Right atrium auricular region (tissue), 2 donors: Measurements from ENCODE around the gene SUGCT. TPM values are rescaled to one million over a fixed set of nuclear protein-coding genes. Genes with fewer than 3 reads are reported as not detected.
A peak's percentile ranks its signal among the peaks of the same experiment; 100 is the strongest.

Experiments
- DNase-seq: peaks from one replicate; pipeline ENCODE4 v3.0.0-alpha.2; 2019; ENCODE audit warnings: low spot score
- H3K27ac ChIP-seq, 2 donors: fragments of 200-600 bp; sonication (generic); 1 replicate in 1 of 2; 2 replicates in 1 of 2; pipeline ENCODE4 v1.5.1; 2016 to 2019
- H3K27me3 ChIP-seq, 2 donors: fragments of 200-600 bp; sonication (generic); one replicate each; pipeline versions ENCODE4 v1.5.1 to v1.6.0; 2017 to 2019
- H3K36me3 ChIP-seq: fragments of 200-600 bp; sonication (generic); one replicate; pipeline ENCODE4 v1.5.1; 2016
- H3K4me1 ChIP-seq, 2 donors: fragments of 200-600 bp; sonication (generic); one replicate each; pipeline versions ENCODE4 v1.5.1 to v1.6.0; 2017 to 2019
- H3K4me3 ChIP-seq, 2 donors: fragments of 200-600 bp; sonication (generic); 1 replicate in 1 of 2; 2 replicates in 1 of 2; pipeline ENCODE4 v1.5.1; 2017 to 2019; ENCODE audit warnings: mild to moderate bottlenecking in 1 of 2, moderate library complexity in 1 of 2
- H3K9me3 ChIP-seq, 2 donors: fragments of 200-600 bp; sonication (generic); one replicate each; pipeline ENCODE4 v1.5.1; 2019
- CTCF ChIP-seq, 2 donors: fragments of 200-600 bp; sonication (generic); IDR thresholded peaks; one replicate each; pipeline ENCODE4 v1.5.1; 2019; ENCODE audit warnings: antibody characterized with exemption in 2 of 2
- total RNA-seq, 2 donors: library from RNA; depleted of rRNA; stranded (reverse); fragments of >200 nt; gene quantifications; one replicate each; pipeline ENCODE4 v1.1.0, GENCODE V29; 2016

SUGCT gene
- total RNA-seq, 2 donors from 2014 or later: 2.6 to 5.4 TPM

- Histone ChIP-seq H3K4me3 (no peak overlapping the region), H3K36me3 (no peaks in the 10 kb centered on the region), H3K9me3 (no peaks in the 10 kb centered on the region), H3K4me1 (no peaks in the 10 kb centered on the region), H3K27ac (no peak overlapping the region), H3K27me3 (no peaks in the 10 kb centered on the region)
- TF ChIP-seq CTCF (IDR thresholded peaks at IDR 0.05): no peak
- DNase-seq: no peak
These were observed 539.5 kb downstream of the SUGCT start for GRCh38 chr7:40674316-40674715.

- TF ChIP-seq CTCF (IDR thresholded peaks at IDR 0.05): no peak
- H3K27ac ChIP-seq: no peak overlapping the region
- no peak for DNase-seq
- no peak overlapping the region for H3K4me3 ChIP-seq
- H3K36me3 ChIP-seq: no peaks in the 10 kb centered on the region
- H3K27me3 ChIP-seq: no peaks in the 10 kb centered on the region
- H3K4me1 ChIP-seq: no peaks in the 10 kb centered on the region
- H3K9me3 ChIP-seq: no peaks in the 10 kb centered on the region
These were observed 540.9 kb downstream of the SUGCT start for GRCh38 chr7:40675741-40676140.

GRCh38 chr7:40676221-40676620 is 541.4 kb downstream of the SUGCT start:
- TF ChIP-seq CTCF (IDR thresholded peaks at IDR 0.05): no peak
- no peaks in the 10 kb centered on the region for H3K27me3 ChIP-seq
- no peak overlapping the region for H3K27ac ChIP-seq
- H3K9me3 ChIP-seq: no peaks in the 10 kb centered on the region
- DNase-seq: no peak
- no peaks in the 10 kb centered on the region for H3K36me3 ChIP-seq
- H3K4me3 ChIP-seq: no peak overlapping the region
- H3K4me1 ChIP-seq: no peaks in the 10 kb centered on the region

- Histone ChIP-seq H3K4me3 (no peak overlapping the region), H3K9me3 (no peaks in the 10 kb centered on the region), H3K27ac (no peak overlapping the region), H3K36me3 (no peaks in the 10 kb centered on the region), H3K4me1 (no peaks in the 10 kb centered on the region), H3K27me3 (no peaks in the 10 kb centered on the region)
- no peak for DNase-seq
- TF ChIP-seq CTCF (IDR thresholded peaks at IDR 0.05): peak in 1 of 2 donors; percentile 39
These were observed 545.9 kb downstream of the SUGCT start for GRCh38 chr7:40680657-40681056.

GRCh38 chr7:40682696-40683095 is 547.9 kb downstream of the SUGCT start:
- no peaks in the 10 kb centered on the region for H3K36me3 ChIP-seq
- H3K9me3 ChIP-seq: no peaks in the 10 kb centered on the region
- H3K27ac ChIP-seq: no peak overlapping the region
- no peak for TF ChIP-seq CTCF (IDR thresholded peaks at IDR 0.05)
- no peak for DNase-seq
- no peaks in the 10 kb centered on the region for H3K27me3 ChIP-seq
- H3K4me3 ChIP-seq: no peak overlapping the region
- no peaks in the 10 kb centered on the region for H3K4me1 ChIP-seq

- DNase-seq: no peak
- no peak overlapping the region for H3K27ac ChIP-seq
These were observed 559.4 kb downstream of the SUGCT start for GRCh38 chr7:40694026-40694809.

More at GRCh38 chr7:40694026-40694809, 559.4 kb downstream of the SUGCT start:
- Histone ChIP-seq H3K27me3 (no peaks in the 10 kb centered on the region), H3K4me3 (no peak overlapping the region), H3K9me3 (no peaks in the 10 kb centered on the region), H3K4me1 (no peaks in the 10 kb centered on the region), H3K36me3 (no peaks in the 10 kb centered on the region)
- TF ChIP-seq CTCF (IDR thresholded peaks at IDR 0.05): no peak
